ENCODE measurements around the gene ANKRD33B. TPM values are rescaled to one million over a fixed set of nuclear protein-coding genes. Genes with fewer than 3 reads are reported as not detected.

The ANKRD33B gene
- total and polyA plus RNA-seq, 9 of the 15 experiments (the other 6 are each of a cell fraction or from before 2014, with no cell fraction given): 0.10 to 1.7 (median 0.40) TPM

- Histone ChIP-seq H2AFZ (ENCODE audit: low read depth, low read length) (no peak overlapping the region), H3K9me3 (replicated peaks; ENCODE audit: control insufficient read depth, insufficient read depth, low read depth, low read length) (no peaks in the 10 kb centered on the region), H3K4me3 (no peak overlapping the region), H3K9ac (ENCODE audit: insufficient read depth in 1 of 2, low read depth in 2 of 2, low read length in 2 of 2) (no peak overlapping the region; a peak in 1 of 4 replicates), H3K36me3 (ENCODE audit: control insufficient read depth, insufficient read depth, low read length) (no peaks in the 10 kb centered on the region), H3K27me3 (ENCODE audit: control insufficient read depth in 2 of 2, insufficient read depth in 2 of 2, low read length in 2 of 2) (peaks cover 47 to 66% of the 10 kb centered on the region in 2 experiments), H3K4me2 (ENCODE audit: insufficient read depth, low read length) (no peak overlapping the region), H3K9me1 (ENCODE audit: control insufficient read depth, insufficient read depth, low read length) (peaks cover 7% of the 10 kb centered on the region), H3K79me2 (ENCODE audit: control insufficient read depth, insufficient read depth, low read length) (no peaks in the 10 kb centered on the region), H3K4me1 (replicated peaks in 1 of 2; ENCODE audit: control insufficient read depth in 2 of 2, insufficient read depth in 2 of 2, low read length in 2 of 2) (peaks cover 0 to 2% of the 10 kb centered on the region in 2 experiments; a peak in 1 of 5 replicates), H3K27ac (ENCODE audit: extremely low read depth, low read depth, low read length) (no peak overlapping the region), H4K20me1 (replicated peaks; ENCODE audit: control insufficient read depth, insufficient read depth, low read length) (peaks cover 9% of the 10 kb centered on the region)
- POLR2A ChIA-PET: interaction anchor here (0.5 to 1.0 kb wide), 4 partner anchors 15 to 701 kb away, joined by 3 to 5 read pairs (median 4); no protein-coding TSS in a partner anchor
- TF ChIP-seq SRSF3 (IDR thresholded peaks at IDR 0.05; ENCODE audit: insufficient read depth, low read length) (no peak), TBP (optimal IDR thresholded peaks at IDR 0.05; ENCODE audit: low read depth, low read length) (no peak), TRIM24 (IDR thresholded peaks at IDR 0.05) (no peak), TRIM25 (IDR thresholded peaks at IDR 0.05; ENCODE audit: borderline replicate concordance) (no peak)
- no peak for FAIRE-seq
- DNase-seq (ENCODE audit: extremely low read depth in 1 of 4, low spot score in 3 of 4): no peak
- intact Hi-C loops (cut with micrococcal nuclease) (no loop called here), in situ Hi-C loops (cut with MboI) (no loop called here)
- no peak for ATAC-seq
- CTCF ChIA-PET (ENCODE audit: low intra/inter-chr PET ratio): no interaction called here
- BruUV-seq (replicated peaks): no TSS peak
- WGBS (ENCODE audit: insufficient coverage, low coverage, missing lambda C conversion rate): 4% methylated on average over 8 of the region's 8 CpGs
Measured at GRCh38 chr5:10652606-10653005, 88.7 kb downstream of the ANKRD33B start.

All from K562 (cell line).